Adrenal gland (tissue), 5 donors: Measurements from ENCODE around the gene NFIC.

Experiments used
- CTCF ChIP-seq, 6 experiments: fragments of 450-650 bp in 4 of 6; fragments of 200-600 bp in 2 of 6; sonication (generic) in 1 of 6; IDR thresholded peaks; 1 replicate in 5 of 6; 2 replicates in 1 of 6; pipeline versions ENCODE4 v1.5.1 to v1.8.0; 2016 to 2021; ENCODE audit warnings: antibody characterized with exemption in 6 of 6, mild to moderate bottlenecking in 2 of 6, moderate library complexity in 1 of 6
- POLR2A ChIP-seq, 2 donors: fragments of 450-650 bp; IDR thresholded peaks; one replicate each; pipeline ENCODE4 v1.6.1; 2017; ENCODE audit warnings: antibody characterized with exemption in 2 of 2, mild to moderate bottlenecking in 2 of 2, moderate library complexity in 1 of 2
- donor health status: DM: no; HTN: no; CAD: no.

- TF ChIP-seq CTCF (IDR thresholded peaks at IDR 0.05) (no peak), POLR2A (IDR thresholded peaks at IDR 0.05) (no peak)
Measured at GRCh38 chr19:3353493-3353892, 12.9 kb upstream of the NFIC start.
